ENCODE measurements around the gene PLXNC1.
"Not testable (repeated sequence)": the region's sequence is repeated elsewhere in the genome, so short reads cannot be mapped to it uniquely, and the experiment has no call there.

The PLXNC1 gene

DNA sequence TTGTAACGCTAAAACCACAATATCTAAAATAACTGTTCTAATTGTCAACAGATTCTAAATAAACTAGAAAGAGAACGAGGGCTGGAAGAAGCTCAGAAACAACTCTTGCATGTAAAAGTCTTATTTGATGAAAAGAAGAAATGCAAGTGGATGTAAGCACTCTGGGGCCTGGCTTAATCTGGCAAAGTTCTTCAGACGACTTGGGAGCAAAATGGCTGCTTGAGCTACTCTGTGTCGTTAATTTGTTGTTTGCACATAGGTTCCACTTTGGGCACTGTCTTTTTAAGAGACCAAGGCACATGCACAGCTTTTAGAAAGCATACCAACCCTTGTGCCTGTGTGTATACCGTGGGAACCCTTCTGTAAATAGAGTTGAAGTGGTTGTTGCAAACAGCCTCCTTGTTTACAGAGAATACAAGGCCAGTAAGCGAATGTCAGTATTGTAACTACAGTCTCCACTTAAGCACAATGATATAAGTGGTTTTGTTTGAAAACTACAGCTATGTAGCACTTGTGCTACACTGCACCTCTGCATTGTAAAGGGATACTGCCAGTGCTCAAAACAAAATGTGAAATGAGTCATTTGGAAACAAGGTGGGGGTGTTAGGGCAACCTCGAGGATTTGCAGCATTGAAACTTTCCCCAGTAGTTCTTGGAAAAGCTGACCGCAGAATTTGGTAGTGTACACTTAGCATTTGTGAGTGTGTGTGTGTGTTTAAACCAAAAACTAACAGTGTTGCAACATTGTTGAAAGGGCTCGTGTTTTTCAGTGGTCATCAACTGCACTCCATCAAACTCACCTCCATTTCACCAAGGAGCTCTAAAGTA, 157.0 kb downstream of the PLXNC1 start:
- DNase-seq = no peak

DNA sequence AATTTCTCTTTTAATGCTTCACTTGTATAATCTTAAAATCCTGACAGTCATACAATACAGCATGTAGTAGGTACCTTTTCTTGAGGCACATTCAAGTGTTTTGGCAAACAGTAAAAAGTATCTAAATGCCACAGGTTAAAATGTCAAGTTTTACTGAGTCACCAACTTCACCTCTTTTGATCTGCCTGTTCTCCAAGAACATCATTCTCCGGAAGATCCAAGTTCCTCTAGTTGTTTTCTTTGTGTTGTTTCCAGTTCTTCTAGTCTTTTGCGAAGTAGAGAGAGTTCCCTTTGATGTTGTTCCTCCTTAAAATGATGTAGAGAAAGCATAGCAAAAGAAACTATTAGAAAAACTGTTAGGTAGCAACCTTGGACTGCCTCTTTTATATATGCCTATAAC, 160.2 kb downstream of the PLXNC1 start:
- no peak for DNase-seq

DNA sequence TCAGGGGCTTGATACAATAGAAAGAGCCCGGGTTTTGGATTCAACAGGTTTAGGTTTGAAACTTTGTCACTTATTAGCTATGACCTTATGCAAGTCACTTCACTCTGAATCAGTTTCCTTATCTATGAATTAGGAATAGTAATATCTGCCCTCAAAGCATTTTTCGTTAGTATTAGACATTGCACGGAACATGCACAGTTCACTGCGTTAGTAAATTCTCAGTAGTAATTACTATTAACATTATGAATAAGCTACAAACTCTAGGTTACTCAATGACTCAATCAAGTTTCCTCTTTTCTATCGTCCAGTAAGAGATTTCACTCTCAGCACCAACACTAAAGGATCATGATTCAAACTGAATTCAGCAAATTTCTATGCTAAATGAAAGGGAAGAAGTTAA, 161.0 kb downstream of the PLXNC1 start:
- no peak for DNase-seq

DNA sequence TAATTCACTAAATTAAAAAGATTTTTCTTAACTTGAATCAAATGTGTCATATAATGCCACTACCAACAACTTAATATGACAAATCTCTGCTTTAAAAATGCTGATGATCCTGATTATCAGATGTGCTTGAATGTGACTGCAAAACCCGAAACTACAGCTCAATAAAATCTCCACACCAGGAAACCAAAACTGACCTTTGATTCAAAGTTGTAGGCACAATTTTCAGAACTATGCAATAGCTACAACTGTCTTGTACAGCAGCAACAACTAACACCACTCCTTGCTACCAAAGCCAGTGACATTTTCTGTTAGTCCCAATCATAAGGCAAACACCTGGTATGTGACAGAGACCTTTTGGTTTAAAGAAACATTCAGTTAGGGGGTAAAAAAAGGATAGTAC, 164.0 kb downstream of the PLXNC1 start:
- no peak for DNase-seq

DNA sequence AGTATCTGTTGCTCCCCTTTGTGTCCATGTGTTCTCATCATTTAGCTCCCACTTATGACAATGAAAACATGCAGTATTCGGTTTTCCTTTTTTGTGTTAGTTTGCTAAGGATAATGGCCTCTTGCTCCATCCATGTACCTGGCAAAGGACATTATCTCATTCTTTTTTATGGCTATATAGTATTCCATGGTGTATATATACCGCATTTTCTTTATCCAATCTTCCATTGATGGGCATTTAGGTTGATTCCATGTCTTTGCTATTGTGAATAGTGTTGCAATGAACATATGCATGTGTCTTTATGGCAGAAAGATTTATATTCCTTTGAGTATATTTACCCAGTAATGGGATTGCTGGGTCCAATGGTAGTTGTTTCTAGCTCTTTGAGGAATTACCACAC, 168.2 kb downstream of the PLXNC1 start:
- not testable (repeated sequence) for DNase-seq

DNA sequence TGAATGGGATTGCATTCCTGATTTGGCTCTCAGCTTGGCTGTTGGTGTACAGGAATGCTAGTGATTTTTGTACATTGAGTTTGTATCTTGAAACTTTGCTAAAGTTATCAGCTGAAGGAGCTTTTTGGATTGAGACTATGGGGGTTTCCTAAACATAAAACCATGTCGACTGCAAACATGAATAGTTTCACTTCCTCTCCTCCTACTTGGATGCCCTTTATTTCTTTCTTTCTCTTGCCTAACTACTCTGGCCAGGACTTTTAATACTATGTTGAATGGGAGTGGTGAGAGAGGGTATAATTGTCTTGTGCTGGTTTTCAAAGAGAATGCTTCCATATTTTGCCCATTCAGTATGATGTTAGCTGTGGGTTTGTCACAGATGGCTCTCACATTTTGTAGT, 169.8 kb downstream of the PLXNC1 start:
- DNase-seq = no peak

DNA sequence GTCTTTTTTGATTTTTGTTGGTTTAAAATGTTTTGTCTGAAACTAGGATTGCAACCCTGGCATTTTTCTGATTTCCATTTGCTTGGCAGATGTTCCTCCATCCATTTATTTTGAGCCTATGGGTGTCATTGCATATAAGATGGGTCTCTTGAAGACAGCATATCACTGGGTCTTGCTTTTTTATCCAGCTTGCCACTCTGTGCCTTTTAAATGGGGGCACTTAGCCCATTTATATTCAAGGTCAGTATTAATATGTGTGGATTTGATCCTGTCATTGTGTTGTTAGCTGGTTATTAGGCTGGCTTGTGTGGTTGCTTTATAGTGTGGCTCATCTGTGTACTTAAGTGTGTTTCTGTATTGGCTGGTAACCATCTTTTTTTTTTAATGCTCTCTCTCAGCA, 171.7 kb downstream of the PLXNC1 start:
- no peak for DNase-seq

DNA sequence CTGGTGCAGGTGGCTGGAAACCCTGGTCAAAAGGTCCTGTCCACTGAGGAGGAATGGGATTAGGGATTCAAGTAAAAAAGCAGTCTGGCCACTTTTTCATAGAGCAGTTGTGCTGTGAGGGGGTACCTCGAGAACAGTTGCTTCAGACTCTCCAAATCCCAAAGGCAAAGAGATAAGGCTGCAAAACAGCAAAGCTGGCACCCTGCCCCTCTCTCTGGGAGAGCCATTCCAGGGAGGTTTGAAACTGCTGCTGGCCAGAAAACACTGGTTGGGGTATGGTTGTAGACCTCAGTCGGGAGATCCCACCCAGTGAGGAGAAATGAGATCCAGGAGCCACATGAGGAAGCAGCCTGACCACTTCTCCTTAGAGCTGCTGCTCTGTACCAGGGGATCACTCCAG, 174.0 kb downstream of the PLXNC1 start:
- no peak for DNase-seq

DNA sequence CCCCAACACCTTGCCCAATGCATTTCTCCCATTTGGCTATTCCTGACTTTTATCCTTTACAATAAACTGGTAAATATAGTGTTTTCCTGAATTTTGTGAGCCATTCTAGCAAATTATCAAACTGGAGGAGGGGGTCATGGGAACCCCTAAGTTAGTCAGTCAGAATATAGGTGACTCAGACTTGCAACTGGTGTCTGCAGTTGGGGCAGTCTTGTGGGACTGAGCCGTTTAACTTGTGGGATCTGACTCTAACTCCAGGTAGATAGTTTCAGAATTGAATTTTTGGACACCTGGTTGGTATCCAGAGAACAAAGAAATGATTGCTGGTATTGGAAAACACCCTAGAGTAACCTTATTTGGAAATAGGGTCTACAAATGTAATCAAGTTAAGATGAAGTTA, 177.9 kb downstream of the PLXNC1 start:
- no peak for DNase-seq

DNA sequence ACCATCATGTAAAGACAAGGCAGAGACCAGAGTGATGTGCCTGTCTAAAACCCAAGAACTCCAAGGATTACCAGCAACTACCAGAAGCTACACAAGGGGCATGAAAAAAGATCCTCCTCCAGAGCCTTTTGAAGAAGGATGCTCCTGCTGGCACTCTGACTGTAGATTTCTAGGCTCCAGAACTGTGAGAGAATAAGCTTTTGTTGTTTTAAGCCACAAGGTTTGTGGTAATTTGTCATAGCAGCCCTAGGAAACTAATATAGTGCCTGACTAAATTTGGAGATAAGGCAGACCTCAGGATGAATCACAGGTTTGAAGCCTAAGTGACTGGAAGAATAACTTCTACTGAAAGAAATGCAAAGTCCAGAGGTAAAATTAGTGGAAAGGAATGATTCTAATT, 178.3 kb downstream of the PLXNC1 start:
- no peak for DNase-seq

DNA sequence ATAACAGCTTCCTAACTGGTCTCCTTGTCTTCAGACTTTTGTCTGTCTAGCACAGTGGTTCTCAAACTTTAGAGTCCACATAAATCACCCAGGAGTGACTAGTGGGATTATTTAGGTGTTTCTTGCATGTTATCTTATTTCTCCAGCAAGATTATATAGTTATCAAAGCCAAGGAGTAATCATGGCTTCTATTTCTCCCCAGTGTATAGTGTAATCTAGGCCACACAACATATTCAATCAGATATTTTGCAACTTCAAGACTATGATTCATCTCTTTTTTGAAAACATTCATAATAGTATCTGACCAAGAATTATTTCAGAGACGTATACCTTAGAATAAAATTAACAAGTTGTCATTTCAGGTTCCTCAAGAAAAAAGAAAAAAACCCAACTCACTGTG, 179.4 kb downstream of the PLXNC1 start:
- no peak for DNase-seq

DNA sequence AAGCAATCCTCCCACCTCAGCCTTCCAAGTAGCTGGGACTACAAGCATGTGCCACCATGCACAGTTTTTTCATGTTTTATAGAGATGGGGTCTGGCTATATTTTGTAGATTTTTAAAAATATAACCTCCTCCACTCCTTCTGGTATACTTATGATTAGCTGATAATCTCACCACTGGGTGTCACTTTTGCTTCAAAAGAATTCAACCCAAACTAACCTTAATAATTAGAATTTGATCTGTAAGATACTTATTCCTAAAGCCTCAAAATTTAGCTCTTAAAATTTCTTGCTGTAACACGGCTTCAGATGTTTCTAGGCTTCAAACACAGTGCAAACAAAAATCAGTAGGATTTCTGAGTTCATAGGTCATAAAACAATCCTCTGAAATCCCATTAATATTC, 181.0 kb downstream of the PLXNC1 start:
- DNase-seq = no peak

DNA sequence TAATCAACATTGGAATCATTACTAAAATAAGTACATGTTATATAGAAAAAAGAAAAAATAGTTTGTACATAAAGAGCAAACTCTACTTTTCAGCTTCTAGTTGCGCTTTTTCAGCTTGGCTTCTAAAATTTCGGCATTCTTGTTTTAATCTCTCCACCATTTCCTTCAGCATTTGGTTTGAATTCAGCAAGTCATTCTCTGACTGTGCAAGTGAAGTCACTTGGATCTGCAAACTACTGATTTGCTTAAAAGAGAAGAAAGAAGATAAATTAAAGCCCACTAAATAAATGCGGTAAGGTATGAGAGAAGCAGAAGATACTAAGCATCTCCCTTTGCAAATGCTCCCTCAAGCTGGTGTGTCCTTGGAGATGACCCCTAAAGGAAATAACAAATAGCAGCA, 185.0 kb downstream of the PLXNC1 start:
- no peak for DNase-seq

DNA sequence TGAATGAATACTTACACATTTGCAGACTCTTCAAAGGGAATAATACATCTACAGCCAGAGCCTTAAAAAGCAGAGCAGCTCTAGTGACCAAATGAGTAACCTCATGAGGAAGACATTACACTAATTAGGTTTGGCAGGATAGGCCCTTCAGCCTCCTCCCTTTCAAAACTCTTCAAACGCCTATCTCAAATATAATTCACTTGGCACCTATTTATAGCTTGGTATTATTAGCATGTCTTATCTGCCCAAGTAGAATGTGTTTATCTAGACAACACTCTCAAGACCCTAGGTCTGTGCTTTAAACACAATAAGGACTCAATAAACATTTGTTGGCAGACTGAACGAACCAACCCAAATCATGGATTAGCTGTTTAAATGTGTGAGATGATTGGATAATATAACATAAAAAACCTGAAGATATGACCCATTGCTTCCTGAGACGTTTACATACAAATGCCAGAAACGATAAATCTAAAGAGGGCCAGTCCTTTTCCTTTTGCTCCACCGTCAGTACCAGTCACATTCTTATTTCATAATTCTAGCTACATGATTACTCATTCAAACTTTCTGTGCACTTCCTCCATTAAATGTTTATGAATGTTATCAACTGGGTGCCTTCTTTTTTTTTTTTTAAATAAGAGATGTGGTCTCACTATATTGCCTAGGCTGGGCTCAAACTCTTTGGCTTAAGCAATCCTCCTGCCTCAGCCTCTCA, 188.0 kb downstream of the PLXNC1 start:
- no peak for DNase-seq

DNA sequence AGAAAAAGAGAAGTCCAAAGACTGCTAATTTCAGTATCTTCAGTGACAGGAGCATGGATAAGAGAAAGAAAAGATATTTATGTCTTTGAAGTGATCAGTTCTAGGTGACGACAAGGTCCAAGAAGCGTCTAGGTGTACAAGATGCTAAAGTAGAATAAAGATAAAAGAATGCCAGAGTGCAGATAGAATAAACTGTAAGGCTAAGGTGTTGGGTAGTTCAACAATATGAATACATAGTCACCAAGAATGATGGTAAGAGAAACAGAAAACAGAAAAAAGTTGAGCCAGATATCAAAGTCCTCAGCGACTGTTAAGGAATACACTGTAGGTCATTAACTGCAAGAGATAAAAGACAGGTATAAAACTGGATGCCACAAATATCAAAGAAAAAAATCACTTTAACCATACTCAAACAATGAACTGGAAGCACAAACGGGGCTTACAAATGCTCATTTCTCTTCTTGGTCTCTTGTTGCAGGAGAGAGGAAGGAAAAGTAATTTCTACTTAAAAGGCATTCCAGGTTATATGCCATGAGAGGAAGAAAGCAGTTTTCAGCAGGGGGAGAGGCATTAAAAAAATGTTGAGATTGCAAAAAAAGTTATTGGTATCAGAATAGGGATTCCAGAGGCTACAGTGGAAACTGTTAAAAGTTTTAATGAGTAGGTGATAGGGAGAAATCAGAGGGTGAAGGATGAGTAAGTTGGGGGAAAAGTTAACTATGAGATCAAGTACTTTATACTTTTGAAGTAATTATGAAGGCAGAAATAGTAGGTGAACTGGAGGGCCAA, 189.8 kb downstream of the PLXNC1 start:
- no peak for DNase-seq

DNA sequence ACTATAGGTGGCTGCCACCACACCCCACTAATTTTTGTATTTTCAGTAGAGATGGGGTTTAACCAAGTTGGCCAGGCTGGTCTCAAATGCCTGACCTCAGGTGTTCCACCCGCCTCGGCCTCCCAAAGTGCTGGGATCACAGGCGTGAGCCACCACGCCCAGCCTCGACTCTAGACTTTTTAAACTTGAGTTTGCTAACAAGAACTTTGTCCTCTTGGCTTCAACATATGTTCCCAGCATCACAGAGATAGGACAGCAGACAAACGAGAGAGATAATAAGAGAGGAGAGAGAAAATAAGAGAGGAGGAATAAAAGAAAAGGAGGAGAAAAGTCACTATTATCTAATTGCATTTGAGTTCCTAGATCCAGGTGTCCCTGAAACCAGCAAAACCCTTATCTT, 192.2 kb downstream of the PLXNC1 start:
- no peak for DNase-seq

DNA sequence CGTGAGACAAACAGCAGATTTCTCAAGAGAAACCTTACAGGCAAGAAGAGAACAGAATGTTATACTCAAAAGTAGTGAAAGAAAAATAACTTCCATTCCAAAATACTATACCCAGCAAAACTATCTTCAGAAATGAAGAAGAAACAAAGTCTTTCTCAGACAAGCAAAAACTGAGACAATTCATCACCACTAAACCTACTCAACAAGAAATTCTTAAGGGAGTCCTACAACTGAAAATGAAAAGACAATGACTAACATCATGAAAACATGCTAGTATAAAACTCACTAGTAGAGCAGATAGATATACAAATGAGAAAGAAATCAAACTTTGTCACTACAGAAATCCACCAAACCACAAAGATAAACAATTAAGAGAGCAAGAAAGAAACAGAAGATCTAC, 204.8 kb downstream of the PLXNC1 start:
- no peak for DNase-seq
